Smooth muscle cell of the pulmonary artery (primary cell): ENCODE data around the gene METRN. TPM values are rescaled to one million over a fixed set of nuclear protein-coding genes. Genes with fewer than 3 reads are reported as not detected.

Experiments
- total RNA-seq: library from RNA; depleted of rRNA; stranded (reverse); fragments of >200 nt; gene quantifications from 2 replicates; pipeline ENCODE4 v1.2.3, GENCODE V29; 2014

METRN gene
- total RNA-seq = 81.0 and 110 TPM in 2 replicates

GRCh38 chr16:714558-715476, at the start of gene METRN:
Gene METRN (plus strand): TSS chr16:715118. CDS start chr16:715290, 172 bp downstream.

GRCh38 chr16:667780-668518, 47.0 kb upstream of the METRN start, which contains the start of gene RHOT2:
Gene RHOT2 (plus strand): TSS chr16:668132. CDS start chr16:668200, 68 bp downstream.

GRCh38 chr16:674968-675883, 39.7 kb upstream of the METRN start, which contains the start of gene RHBDL1:
Gene RHBDL1 (plus strand): TSS chr16:675671. CDS start chr16:675791, 120 bp downstream.

GRCh38 chr16:679814-680624, 34.9 kb upstream of the METRN start, which contains the start of gene STUB1:
Gene STUB1 (plus strand): TSS chr16:680410. CDS start chr16:680526, 116 bp downstream.

GRCh38 chr16:684071-684794, 30.7 kb upstream of the METRN start, which contains the start of gene JMJD8:
Gene JMJD8 (minus strand): TSS chr16:684334. CDS start chr16:684319, 15 bp downstream.

GRCh38 chr16:705431-706188, 9.3 kb upstream of the METRN start, which contains the start of gene FBXL16:
Gene FBXL16 (minus strand): TSS chr16:705801. CDS start chr16:697405, 8,396 bp downstream.

GRCh38 chr16:720990-721764, 6.3 kb downstream of the METRN start, which contains the start of gene ANTKMT:
Gene ANTKMT (plus strand): TSS chr16:721146. CDS start chr16:721275, 129 bp downstream.

GRCh38 chr16:726438-727290, 11.7 kb downstream of the METRN start, which contains the start of the genes CCDC78 and HAGHL:
Gene CCDC78 (minus strand): TSS chr16:726443. CDS start chr16:726367, 76 bp downstream.
Gene HAGHL (plus strand): TSS chr16:727106. CDS start chr16:727510, 404 bp downstream.

GRCh38 chr16:740764-741505, 26.0 kb downstream of the METRN start, which contains the start of gene CIAO3:
Gene CIAO3 (minus strand): TSS chr16:740997. CDS start chr16:740985, 12 bp downstream.

GRCh38 chr16:760545-761343, 45.8 kb downstream of the METRN start, which contains the start of gene MSLN:
Gene MSLN (plus strand): TSS chr16:760734. CDS start chr16:762681, 1,947 bp downstream.

Other genes with a start within 250 kb of the METRN start
- gene CAPN15, start 187.4 kb upstream of the METRN start, total RNA-seq = 28.5 and 48.7 TPM in 2 replicates
- not detected in 2 replicates for gene PRR35, start 154.7 kb upstream of the METRN start, total RNA-seq
- 0.99 and 1.3 TPM in 2 replicates for gene NHLRC4, start 148.1 kb upstream of the METRN start, total RNA-seq
- 31.5 and 39.1 TPM in 2 replicates for gene PIGQ, start 145.2 kb upstream of the METRN start, total RNA-seq
- 12.6 and 13.6 TPM in 2 replicates for gene RAB40C, start 125.1 kb upstream of the METRN start, total RNA-seq
- 0.26 TPM in 2 replicates for gene WFIKKN1, start 84.1 kb upstream of the METRN start, total RNA-seq
- gene METTL26, start 78.8 kb upstream of the METRN start, total RNA-seq = 61.8 and 71.3 TPM in 2 replicates
- gene MCRIP2, start 73.3 kb upstream of the METRN start, total RNA-seq = 11.3 and 19.8 TPM in 2 replicates
- gene WDR90, start 65.8 kb upstream of the METRN start, total RNA-seq = 9.3 and 18.1 TPM in 2 replicates
- gene RHOT2, start 47.0 kb upstream of the METRN start, total RNA-seq = 29.1 and 39.2 TPM in 2 replicates
- gene RHBDL1, start 39.4 kb upstream of the METRN start, total RNA-seq = 2.7 and 9.1 TPM in 2 replicates
- 73.9 and 106 TPM in 2 replicates for gene STUB1, start 34.7 kb upstream of the METRN start, total RNA-seq
- 54.5 and 58.5 TPM in 2 replicates for gene JMJD8, start 30.8 kb upstream of the METRN start, total RNA-seq
- 7.9 and 10.3 TPM in 2 replicates for gene WDR24, start 24.7 kb upstream of the METRN start, total RNA-seq
- gene FBXL16, start 9.3 kb upstream of the METRN start, total RNA-seq = 0.07 and 0.13 TPM in 2 replicates
- 17.7 and 23.0 TPM in 2 replicates for gene ANTKMT, start 6.0 kb downstream of the METRN start, total RNA-seq
- gene CCDC78, start 11.3 kb downstream of the METRN start, total RNA-seq = 1.6 and 4.9 TPM in 2 replicates
- gene HAGHL, start 12.0 kb downstream of the METRN start, total RNA-seq = 9.5 and 23.7 TPM in 2 replicates
- 29.5 and 35.8 TPM in 2 replicates for gene CIAO3, start 25.9 kb downstream of the METRN start, total RNA-seq
- gene MSLN, start 45.6 kb downstream of the METRN start, total RNA-seq = not detected in 2 replicates
- gene RPUSD1, start 73.3 kb downstream of the METRN start, total RNA-seq = 17.1 and 28.9 TPM in 2 replicates
- gene CHTF18, start 73.5 kb downstream of the METRN start, total RNA-seq = 6.5 and 8.7 TPM in 2 replicates
- not detected in 2 replicates for gene GNG13, start 85.6 kb downstream of the METRN start, total RNA-seq